ENCODE data around the gene RGS9.

- no peak for TF ChIP-seq POLR2A (IDR thresholded peaks at IDR 0.05)
- no peak for TF ChIP-seq CTCF (IDR thresholded peaks at IDR 0.05)
Observed at GRCh38 chr17:65243838-65244625, 106.9 kb downstream of the RGS9 start.

Data from vagina (tissue), 2 donors.